Osteocyte (in vitro differentiated cells): ENCODE data around the gene GRID1. TPM values are rescaled to one million over a fixed set of nuclear protein-coding genes. Genes with fewer than 3 reads are reported as not detected.

ENCODE experiments used
- DNase-seq: peaks from one replicate; pipeline ENCODE4 v3.0.0; 2021; ENCODE audit warnings: mixed read lengths; ENCODE audit not compliant: unreplicated experiment; ENCODE audit errors: extremely low spot score
- H3K27ac Mint-ChIP-seq: one replicate; pipeline ENCODE4 v1.8.0; 2021; ENCODE audit warnings: mild to moderate bottlenecking, mixed read lengths; ENCODE audit not compliant: unreplicated experiment
- H3K27me3 Mint-ChIP-seq: one replicate; pipeline ENCODE4 v1.8.0; 2021; ENCODE audit warnings: mixed read lengths; ENCODE audit not compliant: unreplicated experiment
- H3K36me3 Mint-ChIP-seq: one replicate; pipeline ENCODE4 v1.8.0; 2021; ENCODE audit warnings: mixed read lengths; ENCODE audit not compliant: unreplicated experiment
- H3K4me1 Mint-ChIP-seq: one replicate; pipeline ENCODE4 v1.8.0; 2021; ENCODE audit warnings: mixed read lengths; ENCODE audit not compliant: unreplicated experiment
- H3K4me3 Mint-ChIP-seq: one replicate; pipeline ENCODE4 v1.8.0; 2021; ENCODE audit warnings: mild to moderate bottlenecking, moderate library complexity, mixed read lengths; ENCODE audit not compliant: unreplicated experiment
- H3K9me3 Mint-ChIP-seq: one replicate; pipeline ENCODE4 v1.8.0; 2021; ENCODE audit warnings: mixed read lengths; ENCODE audit not compliant: unreplicated experiment
- total RNA-seq: library from RNA; stranded (reverse); gene quantifications from 2 replicates; pipeline ENCODE4 v1.2.1, GENCODE V29; 2021
- TF ChIP-seq, protein P1 (sequence below): fragments of 200-600 bp; sonication (generic); IDR thresholded peaks from 2 replicates; pipeline ENCODE4 v1.5.0; 2021; ENCODE audit warnings: antibody characterized with exemption, mild to moderate bottlenecking, moderate library complexity

Gene GRID1
- total RNA-seq, 1 donor from 2014 or later, result 0.11 TPM

DNA sequence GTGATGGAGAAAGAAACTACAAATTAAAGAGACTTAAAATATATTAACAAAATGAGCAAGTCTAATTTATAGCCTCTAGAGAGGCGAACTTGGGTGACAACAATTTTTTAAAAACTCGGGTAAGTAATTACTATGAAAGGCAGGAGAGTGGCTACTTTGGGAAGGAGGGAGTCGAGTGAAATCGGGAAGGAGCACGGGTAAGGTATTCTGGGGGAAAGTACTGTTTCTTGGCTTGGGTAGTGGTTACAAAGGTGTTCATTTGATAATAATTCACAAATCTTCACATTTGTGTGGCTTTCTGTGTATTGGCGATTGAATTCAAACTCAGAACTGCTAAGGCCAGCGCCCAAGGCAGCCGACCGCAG is 32.9 kb upstream of the GRID1 start:
- Mint-ChIP-seq H3K4me3 (peak overlapping the region; percentile 72), H3K4me1 (peaks cover 27% of the 10 kb centered on the region), H3K27me3 (peaks cover 23% of the 10 kb centered on the region), H3K27ac (peak overlapping the region; percentile 81), H3K9me3 (no peaks in the 10 kb centered on the region), H3K36me3 (no peaks in the 10 kb centered on the region)
- no peak for DNase-seq
- TF ChIP-seq, protein P1, sequence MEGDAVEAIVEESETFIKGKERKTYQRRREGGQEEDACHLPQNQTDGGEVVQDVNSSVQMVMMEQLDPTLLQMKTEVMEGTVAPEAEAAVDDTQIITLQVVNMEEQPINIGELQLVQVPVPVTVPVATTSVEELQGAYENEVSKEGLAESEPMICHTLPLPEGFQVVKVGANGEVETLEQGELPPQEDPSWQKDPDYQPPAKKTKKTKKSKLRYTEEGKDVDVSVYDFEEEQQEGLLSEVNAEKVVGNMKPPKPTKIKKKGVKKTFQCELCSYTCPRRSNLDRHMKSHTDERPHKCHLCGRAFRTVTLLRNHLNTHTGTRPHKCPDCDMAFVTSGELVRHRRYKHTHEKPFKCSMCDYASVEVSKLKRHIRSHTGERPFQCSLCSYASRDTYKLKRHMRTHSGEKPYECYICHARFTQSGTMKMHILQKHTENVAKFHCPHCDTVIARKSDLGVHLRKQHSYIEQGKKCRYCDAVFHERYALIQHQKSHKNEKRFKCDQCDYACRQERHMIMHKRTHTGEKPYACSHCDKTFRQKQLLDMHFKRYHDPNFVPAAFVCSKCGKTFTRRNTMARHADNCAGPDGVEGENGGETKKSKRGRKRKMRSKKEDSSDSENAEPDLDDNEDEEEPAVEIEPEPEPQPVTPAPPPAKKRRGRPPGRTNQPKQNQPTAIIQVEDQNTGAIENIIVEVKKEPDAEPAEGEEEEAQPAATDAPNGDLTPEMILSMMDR, result no peak

DNA sequence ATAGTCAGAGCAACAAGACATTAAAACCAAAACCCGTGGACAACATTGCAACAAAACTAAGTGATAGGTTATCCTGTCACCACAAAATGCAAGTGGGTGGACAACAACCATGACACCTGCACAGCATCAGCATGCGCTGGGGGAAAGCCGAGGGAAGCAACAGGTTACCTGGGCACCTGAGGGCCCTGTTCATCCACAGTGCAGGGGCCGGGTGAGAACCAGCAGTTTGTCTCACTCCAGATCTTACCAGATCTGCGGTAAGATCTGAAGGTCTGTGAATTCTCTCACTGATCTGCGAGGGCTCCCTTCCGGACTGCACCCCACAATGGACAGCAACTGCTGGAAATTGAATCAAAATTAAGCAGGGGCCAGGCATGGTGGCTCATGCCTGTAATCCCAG is 30.5 kb upstream of the GRID1 start:
- TF ChIP-seq, protein P1, result no peak

DNA sequence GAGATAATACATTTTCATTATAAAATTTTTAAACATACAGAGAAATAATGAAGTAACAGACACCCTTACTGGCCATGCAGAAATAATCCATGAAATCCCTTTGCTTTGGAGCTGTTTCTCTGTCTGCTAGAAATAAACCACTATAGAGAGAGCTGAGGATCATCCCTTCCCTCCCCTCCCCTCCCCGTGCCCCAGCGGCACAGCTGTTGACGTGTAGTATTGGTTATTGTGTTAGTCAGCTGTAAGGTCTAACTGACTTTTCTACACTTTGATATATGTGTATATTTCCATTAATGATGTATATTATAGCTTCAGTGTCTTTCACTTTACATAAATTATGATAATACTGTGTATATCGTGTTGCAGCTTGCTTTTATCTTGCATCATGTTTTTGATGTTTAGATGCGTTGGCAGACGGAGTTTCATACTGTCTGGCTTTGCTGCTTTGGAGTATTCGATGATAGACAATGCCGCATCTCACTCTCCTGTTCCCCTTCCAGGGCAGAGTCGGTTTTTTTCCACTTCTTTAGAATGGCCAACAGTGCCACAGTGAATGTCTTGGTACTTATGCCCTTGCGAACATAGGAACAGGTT is 27.4 kb upstream of the GRID1 start:
- peak; percentile 30 for DNase-seq
- Mint-ChIP-seq H3K9me3 (no peaks in the 10 kb centered on the region), H3K4me3 (no peak overlapping the region), H3K27ac (no peak overlapping the region), H3K4me1 (peaks cover 4% of the 10 kb centered on the region), H3K27me3 (peaks cover 35% of the 10 kb centered on the region), H3K36me3 (no peaks in the 10 kb centered on the region)
- TF ChIP-seq, protein P1, result no peak

More for the DNA sequence above, 30.5 kb upstream of the GRID1 start:
- Mint-ChIP-seq H3K4me3 (no peak overlapping the region), H3K27ac (no peak overlapping the region), H3K36me3 (no peaks in the 10 kb centered on the region), H3K9me3 (no peaks in the 10 kb centered on the region), H3K4me1 (peaks cover 16% of the 10 kb centered on the region), H3K27me3 (peaks cover 25% of the 10 kb centered on the region)
- peak; percentile 57 for DNase-seq

DNA sequence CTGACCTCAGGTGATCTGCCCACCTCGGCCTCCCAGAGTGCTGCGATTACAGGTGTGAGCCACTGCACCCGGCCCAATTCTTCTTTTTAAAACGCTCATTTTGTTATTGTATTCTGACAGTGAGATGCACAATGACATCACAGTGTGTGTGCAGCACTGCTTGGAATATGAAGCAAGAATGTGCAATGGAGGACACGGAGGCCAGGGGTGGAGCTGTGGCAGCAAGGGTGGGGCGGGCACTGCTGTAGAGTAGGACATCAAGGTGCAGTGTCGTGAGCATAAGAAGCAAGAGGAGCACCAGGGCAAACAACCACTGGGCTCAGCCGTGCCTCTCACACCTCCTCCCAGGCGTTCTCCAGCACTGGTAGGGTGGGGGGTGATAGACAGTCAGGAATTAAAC is 26.8 kb upstream of the GRID1 start:
- H3K9me3 Mint-ChIP-seq, result no peaks in the 10 kb centered on the region
- peak; percentile 49 for DNase-seq
- peaks cover under 1% of the 10 kb centered on the region for H3K36me3 Mint-ChIP-seq
- H3K27ac Mint-ChIP-seq, result no peak overlapping the region
- peaks cover 37% of the 10 kb centered on the region for H3K27me3 Mint-ChIP-seq
- H3K4me3 Mint-ChIP-seq, result no peak overlapping the region
- TF ChIP-seq, protein P1, result no peak
- peaks cover 4% of the 10 kb centered on the region for H3K4me1 Mint-ChIP-seq

DNA sequence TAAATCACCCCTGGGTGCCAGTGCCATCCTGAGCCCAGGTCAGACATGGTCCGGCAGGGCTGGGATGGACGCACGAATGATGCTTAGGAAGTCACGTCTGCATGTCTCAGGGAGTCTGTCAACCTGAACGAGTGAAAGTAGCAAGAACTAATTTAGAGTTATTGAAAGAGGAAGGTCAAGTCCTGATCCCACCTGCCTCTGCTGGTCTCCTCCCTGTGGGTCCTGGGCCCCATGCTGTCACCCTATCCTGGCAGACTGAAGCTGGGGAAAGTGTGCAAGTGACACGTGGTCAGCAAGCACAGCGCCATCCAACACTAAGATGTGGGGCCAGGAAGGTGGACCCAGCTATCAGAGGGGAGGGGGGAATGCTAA is 26.1 kb upstream of the GRID1 start:
- Mint-ChIP-seq H3K4me1 (peaks cover 4% of the 10 kb centered on the region), H3K36me3 (peaks cover 1% of the 10 kb centered on the region), H3K9me3 (no peaks in the 10 kb centered on the region), H3K27ac (no peak overlapping the region), H3K27me3 (peaks cover 43% of the 10 kb centered on the region), H3K4me3 (no peak overlapping the region)
- DNase-seq, result no peak
- TF ChIP-seq, protein P1, result no peak
